Small intestine (tissue), 7 donors: Measurements from ENCODE around the gene SLC35G3. TPM values are rescaled to one million over a fixed set of nuclear protein-coding genes. Genes with fewer than 3 reads are reported as not detected.
"Not testable (repeated sequence)": the region's sequence is repeated elsewhere in the genome, so short reads cannot be mapped to it uniquely, and the experiment has no call there.

Source experiments
- DNase-seq, 2 donors: peaks; one replicate each; pipeline versions ENCODE4 v3.0.0 to v3.0.0-alpha.2; 2013
- FAIRE-seq: peaks from 2 replicates; lab custom pipeline; 2012; peaks lifted over from hg19 to GRCh38; lab: Jason Lieb, UNC
- H3K27ac ChIP-seq, 3 donors: one replicate each; pipeline ENCODE4 v1.5.1; 2013; ENCODE audit warnings: low read length in 2 of 3, mild to moderate bottlenecking in 2 of 3, control low read depth in 1 of 3, inconsistent platforms in 1 of 3, low read depth in 1 of 3, moderate library complexity in 1 of 3
- H3K27me3 ChIP-seq, 3 donors: one replicate each; pipeline ENCODE4 v1.6.1; 2013; ENCODE audit warnings: low read length in 3 of 3, inconsistent platforms in 1 of 3; ENCODE audit not compliant: control insufficient read depth in 3 of 3, insufficient read depth in 3 of 3
- H3K36me3 ChIP-seq, 3 donors: one replicate each; pipeline ENCODE4 v1.6.1; 2013; ENCODE audit warnings: low read length in 3 of 3, inconsistent platforms in 1 of 3, low read depth in 1 of 3, mild to moderate bottlenecking in 1 of 3, moderate library complexity in 1 of 3; ENCODE audit not compliant: control insufficient read depth in 3 of 3, insufficient read depth in 2 of 3
- H3K4me1 ChIP-seq, 3 donors: one replicate each; pipeline ENCODE4 v1.6.1; 2013; ENCODE audit warnings: low read length in 2 of 3, inconsistent platforms in 1 of 3, low read depth in 1 of 3, mild to moderate bottlenecking in 1 of 3, moderate library complexity in 1 of 3; ENCODE audit not compliant: control insufficient read depth in 3 of 3, insufficient read depth in 2 of 3
- H3K4me3 ChIP-seq, 3 donors: one replicate each; pipeline ENCODE4 v1.5.1; 2013; ENCODE audit warnings: low read length in 3 of 3, control low read depth in 1 of 3, inconsistent platforms in 1 of 3, low read depth in 1 of 3, mild to moderate bottlenecking in 1 of 3, moderate library complexity in 1 of 3
- H3K9me3 ChIP-seq, 2 donors: one replicate each; pipeline ENCODE4 v1.6.1; 2013; ENCODE audit warnings: low read depth in 1 of 2, low read length in 1 of 2; ENCODE audit not compliant: control insufficient read depth in 2 of 2, insufficient read depth in 1 of 2
- WGBS, 3 donors: extraction: QIAGEN DNeasy Blood & Tissue Kit; methylation state at CpG; one replicate each; pipeline ENCODE4 v1.1.7; 2013; 5-methylcytosine and 5-hydroxymethylcytosine counted together
- polyA plus RNA-seq, 4 donors: library from polyadenylated mRNA; stranded (reverse) in 3 of 4; unstranded in 1 of 4; fragments of 200-250 nt in 3 of 4; fragments of 120-200 nt in 1 of 4; gene quantifications; one replicate each; pipeline versions ENCODE4 v1.2.1 to v1.2.3, GENCODE V29; 2013
- donor health status: healthy with polysubstance abuse.
- donor health status: control.
- donor health status: control.
- donor health status: Bipolar disorder and iron deficiency.
- donor health status: healthy.

SLC35G3 gene
- polyA plus RNA-seq, 4 donors, result 0.22 TPM; not detected in 3

GRCh38 chr17:35179379-35179778 is 14.8 kb downstream of the SLC35G3 start:
- not testable (repeated sequence) for DNase-seq, FAIRE-seq
- WGBS, 3 donors, result 92 to 93% (median 92%) methylated on average over 5 of the region's 5 CpGs

DNA sequence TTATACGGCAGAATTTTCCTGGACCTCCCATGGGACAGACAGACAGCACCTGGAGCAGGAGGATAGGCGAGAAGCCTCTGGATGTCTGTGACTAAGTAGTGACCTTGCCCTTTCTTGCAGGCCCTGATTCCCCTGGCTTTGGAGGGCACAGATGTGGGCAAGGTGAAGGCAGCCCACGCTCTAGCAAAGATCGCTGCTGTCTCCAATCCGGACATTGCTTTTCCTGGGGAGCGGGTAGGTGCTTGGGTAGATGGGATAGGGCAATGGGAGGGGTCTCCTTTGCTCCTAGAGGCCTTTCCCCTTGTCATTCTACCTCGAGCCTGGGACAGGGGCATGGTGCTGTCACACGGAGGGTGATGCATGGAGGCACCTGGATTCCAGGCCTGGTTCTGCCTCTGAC is 17.3 kb downstream of the SLC35G3 start:
- Histone ChIP-seq H3K4me3 (no peak overlapping the region), H3K4me1 (no peaks in the 10 kb centered on the region), H3K36me3 (no peaks in the 10 kb centered on the region), H3K27me3 (peaks cover 0 to 2% (median 0%) of the 10 kb centered on the region in 3 donors), H3K27ac (peak overlapping the region in 1 of 3 donors; percentile 7), H3K9me3 (no peaks in the 10 kb centered on the region)
- 75 to 84% (median 77%) methylated on average over 8 of the region's 8 CpGs for WGBS, 3 donors
- FAIRE-seq, result no peak
- no peak for DNase-seq

More at GRCh38 chr17:35179379-35179778, 14.8 kb downstream of the SLC35G3 start:
- not testable (repeated sequence) for H3K36me3 ChIP-seq, H3K4me3 ChIP-seq, H3K4me1 ChIP-seq, H3K27ac ChIP-seq, H3K27me3 ChIP-seq, H3K9me3 ChIP-seq

GRCh38 chr17:35175638-35176415 is 18.4 kb downstream of the SLC35G3 start:
- FAIRE-seq, result no peak
- WGBS, 3 donors, result 77 to 86% (median 84%) methylated on average over 8 to 9 of the region's 9 CpGs

DNA sequence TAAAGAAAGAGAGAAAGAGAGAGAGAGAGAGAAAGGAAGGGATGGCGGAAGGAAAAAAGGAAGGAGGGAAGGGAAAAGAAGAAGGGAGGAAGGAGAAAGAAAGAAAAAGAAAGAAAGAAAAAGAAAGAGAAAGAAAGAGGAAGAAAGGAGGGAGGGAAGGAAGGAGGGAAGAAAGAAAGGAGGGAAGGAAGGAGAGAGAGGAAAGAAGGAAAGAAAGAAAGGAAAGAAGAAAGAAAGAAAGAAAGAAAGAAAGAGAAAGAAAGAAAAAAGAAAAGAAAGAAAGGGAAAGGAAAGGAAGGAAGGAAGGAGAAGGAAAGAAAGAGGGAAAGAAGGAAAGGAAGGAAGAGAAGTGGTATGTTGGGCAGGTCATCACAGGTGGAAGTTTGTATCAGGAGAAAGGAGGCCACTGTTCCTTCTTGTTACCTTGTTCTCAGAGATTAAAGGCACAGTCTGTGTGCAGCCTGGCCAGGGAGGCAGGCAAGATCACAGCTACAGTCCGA is 19.3 kb downstream of the SLC35G3 start:
- WGBS, 3 donors, result 84 to 92% (median 84%) methylated on average over 2 of the region's 2 CpGs
- DNase-seq, result no peak
- FAIRE-seq, result no peak

More at GRCh38 chr17:35175638-35176415, 18.4 kb downstream of the SLC35G3 start:
- peaks cover 0 to 2% (median 0%) of the 10 kb centered on the region in 3 donors for H3K27me3 ChIP-seq
- no peaks in the 10 kb centered on the region for H3K4me1 ChIP-seq
- no peak overlapping the region for H3K27ac ChIP-seq
- H3K4me3 ChIP-seq, result no peak overlapping the region
- DNase-seq, result no peak
- H3K9me3 ChIP-seq, result no peaks in the 10 kb centered on the region
- H3K36me3 ChIP-seq, result no peaks in the 10 kb centered on the region

DNA sequence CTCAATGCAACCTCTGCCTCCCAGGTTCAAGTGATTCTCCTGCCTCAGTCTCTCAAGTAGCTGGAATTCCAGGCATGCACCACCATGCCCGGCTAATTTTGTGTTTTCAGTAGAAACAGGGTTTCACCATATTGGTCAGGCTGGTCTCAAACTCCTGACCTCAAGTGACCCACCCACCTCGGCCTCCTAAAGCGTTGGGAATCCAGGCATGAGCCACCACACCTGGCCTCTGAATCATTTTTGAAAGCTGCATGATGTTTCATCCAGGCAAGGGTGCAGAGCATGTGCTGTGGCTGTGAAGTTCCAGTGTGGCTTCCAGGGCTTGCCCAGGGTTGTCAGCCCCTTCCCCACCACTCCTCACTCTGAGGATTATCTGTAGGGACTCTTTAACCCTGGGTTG is 21.9 kb downstream of the SLC35G3 start:
- not testable (repeated sequence) for H3K27me3 ChIP-seq, FAIRE-seq, H3K9me3 ChIP-seq, H3K27ac ChIP-seq, DNase-seq, H3K4me1 ChIP-seq, H3K4me3 ChIP-seq, H3K36me3 ChIP-seq
- WGBS, 3 donors, result 58 to 81% (median 76%) methylated on average over 3 of the region's 3 CpGs

More for the DNA sequence above, 19.3 kb downstream of the SLC35G3 start:
- Histone ChIP-seq H3K36me3 (no peaks in the 10 kb centered on the region), H3K9me3 (no peaks in the 10 kb centered on the region), H3K27me3 (peaks cover 0 to 2% (median 0%) of the 10 kb centered on the region in 3 donors), H3K27ac (no peak overlapping the region), H3K4me1 (no peaks in the 10 kb centered on the region), H3K4me3 (no peak overlapping the region)

DNA sequence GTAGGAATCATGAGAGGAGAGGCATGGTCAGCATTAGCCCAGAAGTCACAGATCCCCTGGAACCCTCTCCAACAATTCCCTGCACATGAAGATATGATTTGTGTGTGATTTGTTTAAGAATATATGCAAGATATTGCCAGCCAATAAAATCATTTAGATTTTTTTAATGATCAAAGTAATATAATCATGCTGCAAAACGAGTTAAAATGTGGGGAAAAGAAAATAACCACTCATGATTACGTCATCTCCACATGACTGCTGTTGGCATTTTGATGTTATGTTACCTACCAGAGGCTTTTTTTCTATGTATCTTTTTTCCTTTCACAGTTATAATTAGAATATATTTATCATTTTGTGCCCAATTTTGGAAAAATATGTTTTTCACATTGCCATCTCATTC is 22.4 kb downstream of the SLC35G3 start:
- Histone ChIP-seq H3K27ac (no peak overlapping the region), H3K36me3 (no peaks in the 10 kb centered on the region), H3K27me3 (peaks cover 0 to 2% (median 0%) of the 10 kb centered on the region in 3 donors), H3K4me1 (no peaks in the 10 kb centered on the region), H3K4me3 (no peak overlapping the region), H3K9me3 (no peaks in the 10 kb centered on the region)
- 23 to 42% (median 29%) methylated on average over 2 of the region's 2 CpGs for WGBS, 3 donors
- DNase-seq (peak in 1 of 2 donors; percentile 7), FAIRE-seq (no peak)

GRCh38 chr17:35170968-35171771 is 23.0 kb downstream of the SLC35G3 start:
- Histone ChIP-seq H3K36me3 (no peaks in the 10 kb centered on the region), H3K4me1 (no peaks in the 10 kb centered on the region), H3K27me3 (peaks cover 0 to 2% (median 0%) of the 10 kb centered on the region in 3 donors), H3K9me3 (no peaks in the 10 kb centered on the region), H3K4me3 (no peak overlapping the region), H3K27ac (no peak overlapping the region)
- 64 to 73% (median 65%) methylated on average over 18 of the region's 18 CpGs for WGBS, 3 donors
- FAIRE-seq (no peak), DNase-seq (peak in 1 of 2 donors; percentile 35)

GRCh38 chr17:35169835-35170363 is 24.3 kb downstream of the SLC35G3 start:
- Histone ChIP-seq H3K4me1 (no peaks in the 10 kb centered on the region), H3K27me3 (no peaks in the 10 kb centered on the region), H3K9me3 (no peaks in the 10 kb centered on the region), H3K36me3 (no peaks in the 10 kb centered on the region), H3K4me3 (no peak overlapping the region), H3K27ac (no peak overlapping the region)
- FAIRE-seq, result no peak
- DNase-seq, result no peak
- WGBS, 3 donors, result 84 to 91% (median 85%) methylated on average over 17 of the region's 17 CpGs
